Lower leg skin (tissue), 4 donors: ENCODE results near the gene GNL1. TPM values are rescaled to one million over a fixed set of nuclear protein-coding genes. Genes with fewer than 3 reads are reported as not detected.

ENCODE experiments used
- DNase-seq, 2 donors: peaks; one replicate each; pipeline ENCODE4 v3.0.0-alpha.2; 2019; ENCODE audit warnings: low spot score in 2 of 2
- H3K4me3 ChIP-seq: fragments of 200-600 bp; sonication (generic); 2 replicates; pipeline ENCODE4 v1.5.1; 2017; ENCODE audit warnings: mild to moderate bottlenecking, low read depth; ENCODE audit not compliant: poor library complexity, severe bottlenecking
- POLR2A ChIP-seq, 2 donors: fragments of 450-650 bp; IDR thresholded peaks; one replicate each; pipeline ENCODE4 v1.6.1; 2016 to 2017; ENCODE audit warnings: antibody characterized with exemption in 2 of 2, mild to moderate bottlenecking in 1 of 2, moderate library complexity in 1 of 2
- WGBS, 2 donors: methylation state at CpG; one replicate each; pipeline ENCODE4 v1.1.5; 2018; 5-methylcytosine and 5-hydroxymethylcytosine counted together
- intact Hi-C: fragments of 100-400 bp; cut with DNase I; formaldehyde crosslinking; loops from one replicate; pipeline ENCODE4 v1.15.0; 2023; ENCODE audit warnings: low total_unique reads
- total RNA-seq, 4 donors: library from RNA; depleted of rRNA; stranded (reverse); fragments of >200 nt; gene quantifications; one replicate each; pipeline ENCODE4 v1.1.0, GENCODE V29; 2016
- TF ChIP-seq, protein P1 (sequence below), 3 donors: fragments of 450-650 bp; IDR thresholded peaks; one replicate each; pipeline ENCODE4 v1.5.1; 2016; ENCODE audit warnings: antibody characterized with exemption in 3 of 3, mild to moderate bottlenecking in 3 of 3, moderate library complexity in 2 of 3

Gene GNL1
- total RNA-seq, 4 donors from 2014 or later, result 30.4 to 39.6 (median 33.4) TPM

DNA sequence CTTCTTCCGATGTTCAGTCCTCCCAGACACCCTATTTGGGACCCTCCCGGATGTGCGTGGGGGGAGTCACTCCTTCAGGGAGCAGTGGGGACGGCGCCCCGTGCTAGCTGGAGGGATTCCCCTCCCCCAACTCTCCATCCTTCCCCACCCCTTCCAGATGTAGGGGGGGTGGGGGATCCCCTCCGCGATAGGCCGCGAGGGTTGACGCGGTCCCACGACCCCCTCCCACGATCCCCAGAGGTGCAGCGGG, 548 bp downstream of the GNL1 start:
- DNase-seq, result peak in 1 of 2 donors; percentile 56
- intact Hi-C loops, result no loop called here
- TF ChIP-seq POLR2A (IDR thresholded peaks at IDR 0.05), result no peak
- TF ChIP-seq, protein P1, sequence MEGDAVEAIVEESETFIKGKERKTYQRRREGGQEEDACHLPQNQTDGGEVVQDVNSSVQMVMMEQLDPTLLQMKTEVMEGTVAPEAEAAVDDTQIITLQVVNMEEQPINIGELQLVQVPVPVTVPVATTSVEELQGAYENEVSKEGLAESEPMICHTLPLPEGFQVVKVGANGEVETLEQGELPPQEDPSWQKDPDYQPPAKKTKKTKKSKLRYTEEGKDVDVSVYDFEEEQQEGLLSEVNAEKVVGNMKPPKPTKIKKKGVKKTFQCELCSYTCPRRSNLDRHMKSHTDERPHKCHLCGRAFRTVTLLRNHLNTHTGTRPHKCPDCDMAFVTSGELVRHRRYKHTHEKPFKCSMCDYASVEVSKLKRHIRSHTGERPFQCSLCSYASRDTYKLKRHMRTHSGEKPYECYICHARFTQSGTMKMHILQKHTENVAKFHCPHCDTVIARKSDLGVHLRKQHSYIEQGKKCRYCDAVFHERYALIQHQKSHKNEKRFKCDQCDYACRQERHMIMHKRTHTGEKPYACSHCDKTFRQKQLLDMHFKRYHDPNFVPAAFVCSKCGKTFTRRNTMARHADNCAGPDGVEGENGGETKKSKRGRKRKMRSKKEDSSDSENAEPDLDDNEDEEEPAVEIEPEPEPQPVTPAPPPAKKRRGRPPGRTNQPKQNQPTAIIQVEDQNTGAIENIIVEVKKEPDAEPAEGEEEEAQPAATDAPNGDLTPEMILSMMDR (IDR thresholded peaks at IDR 0.05), result no peak
- 2% methylated on average over 15 of the region's 15 CpGs for WGBS, 2 donors
- H3K4me3 ChIP-seq, result peak overlapping the region; percentile 69

- intact Hi-C loops, result no loop called here
- TF ChIP-seq, protein P1 (IDR thresholded peaks at IDR 0.05), result no peak
- peak overlapping the region; percentile 69 for H3K4me3 ChIP-seq
- WGBS, 2 donors, result 11 to 15% methylated on average over 24 to 27 of the region's 34 CpGs
- DNase-seq, result peak; percentile 30 to 88
These were observed 1.1 kb downstream of the GNL1 start for GRCh38 chr6:30554962-30555815.

DNA sequence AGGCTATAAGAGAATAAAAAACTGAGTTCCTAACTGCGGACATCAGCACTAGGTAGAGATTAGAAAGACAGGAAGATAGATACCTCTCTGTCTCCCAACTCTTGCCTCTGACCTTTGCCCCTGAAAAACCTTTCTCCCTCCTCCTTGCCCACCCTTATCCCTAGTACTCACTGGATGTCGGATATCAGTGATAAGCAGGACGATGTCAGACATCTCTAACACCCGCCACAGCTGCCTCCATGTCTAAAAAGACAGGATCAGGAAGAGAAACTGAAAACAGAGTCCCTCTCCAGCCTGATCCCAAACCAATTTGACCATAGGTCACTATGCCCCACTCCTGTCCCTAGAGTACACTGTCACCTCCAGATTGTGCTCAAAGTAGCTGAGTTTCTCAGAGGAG, 1.9 kb downstream of the GNL1 start:
- intact Hi-C loops, result no loop called here
- 95 to 96% methylated on average over 4 of the region's 4 CpGs for WGBS, 2 donors
- no peak for DNase-seq
- TF ChIP-seq, protein P1 (IDR thresholded peaks at IDR 0.05), result no peak
- TF ChIP-seq POLR2A (IDR thresholded peaks at IDR 0.05), result no peak
- H3K4me3 ChIP-seq, result no peak overlapping the region

- intact Hi-C loops, result loop anchor here (10.0 kb wide), 1 partner anchor 46 kb away; no protein-coding TSS in a partner anchor
- DNase-seq, result peak in 1 of 2 donors; percentile 29
- 72% methylated on average over 2 of the region's 2 CpGs for WGBS, 2 donors
- H3K4me3 ChIP-seq, result no peak overlapping the region
- TF ChIP-seq POLR2A (IDR thresholded peaks at IDR 0.05), result no peak
- TF ChIP-seq, protein P1 (IDR thresholded peaks at IDR 0.05), result no peak
These were observed 7.9 kb downstream of the GNL1 start for GRCh38 chr6:30548375-30548774.

- peak in 1 of 2 donors; percentile 50 for DNase-seq
- 93% methylated on average over 6 of the region's 6 CpGs for WGBS, 2 donors
- intact Hi-C loops, result loop anchor here (10.0 kb wide), 1 partner anchor 47 kb away; no protein-coding TSS in a partner anchor
- H3K4me3 ChIP-seq, result no peak overlapping the region
- TF ChIP-seq, protein P1 (IDR thresholded peaks at IDR 0.05), result no peak
- TF ChIP-seq POLR2A (IDR thresholded peaks at IDR 0.05), result no peak
These were observed 8.8 kb downstream of the GNL1 start for GRCh38 chr6:30547454-30547853.
